Activated CD8-positive, alpha-beta memory T cell treated with anti-CD3 and anti-CD28 coated beads, Interleukin-2, amount 50 U/mL, for 48 hours (primary cell): ENCODE measurements around the gene RIPOR2.
A peak's percentile ranks its signal among the peaks of the same experiment; 100 is the strongest.
"Not testable (repeated sequence)": the region's sequence is repeated elsewhere in the genome, so short reads cannot be mapped to it uniquely, and the experiment has no call there.

ENCODE experiments used
- DNase-seq: peaks from one replicate; pipeline ENCODE4 v3.0.0-alpha.2; 2020

Gene RIPOR2

GRCh38 chr6:24924580-24925356 lies 11.0 kb downstream of the RIPOR2 start:
- no peak for DNase-seq

GRCh38 chr6:24923885-24924401 lies 11.8 kb downstream of the RIPOR2 start:
- DNase-seq = no peak

GRCh38 chr6:24922814-24923213 lies 12.9 kb downstream of the RIPOR2 start:
- no peak for DNase-seq

GRCh38 chr6:24922170-24922569 lies 13.6 kb downstream of the RIPOR2 start:
- DNase-seq = no peak

- DNase-seq = no peak
These were observed 15.6 kb downstream of the RIPOR2 start for GRCh38 chr6:24920136-24920535.

GRCh38 chr6:24919056-24919892 lies 16.5 kb downstream of the RIPOR2 start:
- DNase-seq = no peak

- no peak for DNase-seq
These were observed 17.1 kb downstream of the RIPOR2 start for GRCh38 chr6:24918641-24919055.

GRCh38 chr6:24916496-24916895 lies 19.3 kb downstream of the RIPOR2 start:
- no peak for DNase-seq

GRCh38 chr6:24915641-24916040 lies 20.1 kb downstream of the RIPOR2 start:
- no peak for DNase-seq

GRCh38 chr6:24914082-24914481 lies 21.7 kb downstream of the RIPOR2 start:
- not testable (repeated sequence) for DNase-seq

- no peak for DNase-seq
These were observed 23.9 kb downstream of the RIPOR2 start for GRCh38 chr6:24911796-24912382.

- DNase-seq = peak; percentile 75
These were observed 24.6 kb downstream of the RIPOR2 start for GRCh38 chr6:24910961-24911725.

GRCh38 chr6:24910331-24910960 lies 25.3 kb downstream of the RIPOR2 start:
- DNase-seq = peak; percentile 78

- no peak for DNase-seq
These were observed 26.2 kb downstream of the RIPOR2 start for GRCh38 chr6:24909241-24910216.

GRCh38 chr6:24908650-24909035 lies 27.1 kb downstream of the RIPOR2 start:
- no peak for DNase-seq

GRCh38 chr6:24907919-24908649 lies 27.7 kb downstream of the RIPOR2 start:
- DNase-seq = no peak

- no peak for DNase-seq
These were observed 29.4 kb downstream of the RIPOR2 start for GRCh38 chr6:24906314-24906713.

GRCh38 chr6:24905483-24905882 lies 30.3 kb downstream of the RIPOR2 start:
- no peak for DNase-seq

- DNase-seq = no peak
These were observed 32.1 kb downstream of the RIPOR2 start for GRCh38 chr6:24903681-24904080.

GRCh38 chr6:24902782-24903181 lies 33.0 kb downstream of the RIPOR2 start:
- DNase-seq = no peak
